Muscle layer of duodenum (tissue), 2 donors: Measurements from ENCODE around the gene R3HDM4.
A peak's percentile ranks its signal among the peaks of the same experiment; 100 is the strongest.

Experiments
- H3K27ac ChIP-seq: one replicate; pipeline ENCODE4 v1.7.0; 2013; ENCODE audit warnings: mild to moderate bottlenecking, low read length
- H3K27me3 ChIP-seq: one replicate; pipeline ENCODE4 v1.7.0; 2013; ENCODE audit warnings: low read depth, mild to moderate bottlenecking, control low read depth, low read length
- H3K36me3 ChIP-seq, 2 donors: one replicate each; pipeline ENCODE4 v1.7.0; 2013; ENCODE audit warnings: low read length in 2 of 2, control low read depth in 1 of 2, mild to moderate bottlenecking in 1 of 2; ENCODE audit not compliant: insufficient read depth in 2 of 2, control insufficient read depth in 1 of 2
- H3K4me1 ChIP-seq, 2 donors: one replicate each; pipeline ENCODE4 v1.7.0; 2013; ENCODE audit warnings: low read length in 2 of 2, mild to moderate bottlenecking in 2 of 2, control low read depth in 1 of 2, moderate library complexity in 1 of 2; ENCODE audit not compliant: insufficient read depth in 2 of 2, control insufficient read depth in 1 of 2
- H3K4me3 ChIP-seq, 2 donors: one replicate each; pipeline ENCODE4 v1.7.0; 2013; ENCODE audit warnings: low read length in 2 of 2, low read depth in 1 of 2, mild to moderate bottlenecking in 1 of 2
- H3K9me3 ChIP-seq, 2 donors: one replicate each; pipeline ENCODE4 v1.7.0; 2013; ENCODE audit warnings: low read length in 2 of 2, control low read depth in 1 of 2, mild to moderate bottlenecking in 1 of 2; ENCODE audit not compliant: control insufficient read depth in 1 of 2
- donor health status: healthy.

The R3HDM4 gene

GRCh38 chr19:936175-936546 is 23.1 kb upstream of the R3HDM4 start:
- H3K27ac ChIP-seq, result no peak overlapping the region
- H3K9me3 ChIP-seq, result no peaks in the 10 kb centered on the region
- H3K4me1 ChIP-seq, result peaks cover under 1 to 47% of the 10 kb centered on the region in 2 donors
- H3K36me3 ChIP-seq, result no peaks in the 10 kb centered on the region
- H3K27me3 ChIP-seq, result no peaks in the 10 kb centered on the region
- H3K4me3 ChIP-seq, result no peak overlapping the region

- peaks cover 0 to under 1% of the 10 kb centered on the region in 2 donors for H3K36me3 ChIP-seq
- H3K4me1 ChIP-seq, result peaks cover 0 to 36% of the 10 kb centered on the region in 2 donors
- no peaks in the 10 kb centered on the region for H3K9me3 ChIP-seq
- no peaks in the 10 kb centered on the region for H3K27me3 ChIP-seq
- H3K4me3 ChIP-seq, result no peak overlapping the region
- no peak overlapping the region for H3K27ac ChIP-seq
Observed at GRCh38 chr19:934865-935479, 22.0 kb upstream of the R3HDM4 start.

- Histone ChIP-seq H3K27me3 (no peaks in the 10 kb centered on the region), H3K27ac (no peak overlapping the region), H3K4me1 (peaks cover 0 to 36% of the 10 kb centered on the region in 2 donors), H3K9me3 (no peaks in the 10 kb centered on the region), H3K4me3 (no peak overlapping the region), H3K36me3 (peaks cover 0 to 7% of the 10 kb centered on the region in 2 donors)
Observed at GRCh38 chr19:934197-934840, 21.3 kb upstream of the R3HDM4 start.

GRCh38 chr19:933553-933882 is 20.5 kb upstream of the R3HDM4 start:
- Histone ChIP-seq H3K9me3 (no peaks in the 10 kb centered on the region), H3K4me1 (peaks cover 0 to 36% of the 10 kb centered on the region in 2 donors), H3K36me3 (peaks cover 0 to 7% of the 10 kb centered on the region in 2 donors), H3K27me3 (no peaks in the 10 kb centered on the region), H3K27ac (no peak overlapping the region), H3K4me3 (peak overlapping the region in 1 of 2 donors; percentile 19)

GRCh38 chr19:932648-933552 is 19.9 kb upstream of the R3HDM4 start:
- no peaks in the 10 kb centered on the region for H3K27me3 ChIP-seq
- H3K4me3 ChIP-seq, result peak overlapping the region in 1 of 2 donors; percentile 19
- H3K9me3 ChIP-seq, result no peaks in the 10 kb centered on the region
- H3K4me1 ChIP-seq, result peaks cover 0 to 39% of the 10 kb centered on the region in 2 donors
- H3K36me3 ChIP-seq, result peaks cover 0 to 7% of the 10 kb centered on the region in 2 donors
- H3K27ac ChIP-seq, result no peak overlapping the region

- Histone ChIP-seq H3K9me3 (no peaks in the 10 kb centered on the region), H3K4me1 (peaks cover 0 to 46% of the 10 kb centered on the region in 2 donors), H3K27me3 (no peaks in the 10 kb centered on the region), H3K4me3 (peak overlapping the region in 1 of 2 donors; percentile 19), H3K27ac (no peak overlapping the region), H3K36me3 (peaks cover 0 to 7% of the 10 kb centered on the region in 2 donors)
Observed at GRCh38 chr19:931860-932647, 19.0 kb upstream of the R3HDM4 start.

- Histone ChIP-seq H3K4me3 (no peak overlapping the region), H3K36me3 (peaks cover 0 to 7% of the 10 kb centered on the region in 2 donors), H3K4me1 (peaks cover 0 to 42% of the 10 kb centered on the region in 2 donors), H3K27me3 (no peaks in the 10 kb centered on the region), H3K9me3 (no peaks in the 10 kb centered on the region), H3K27ac (no peak overlapping the region)
Observed at GRCh38 chr19:929891-930258, 16.9 kb upstream of the R3HDM4 start.

GRCh38 chr19:929203-929890 is 16.3 kb upstream of the R3HDM4 start:
- Histone ChIP-seq H3K4me1 (peaks cover 0 to 42% of the 10 kb centered on the region in 2 donors), H3K36me3 (peaks cover 0 to 7% of the 10 kb centered on the region in 2 donors), H3K27me3 (no peaks in the 10 kb centered on the region), H3K4me3 (no peak overlapping the region), H3K27ac (no peak overlapping the region), H3K9me3 (no peaks in the 10 kb centered on the region)

GRCh38 chr19:928471-929202 is 15.6 kb upstream of the R3HDM4 start:
- Histone ChIP-seq H3K9me3 (no peaks in the 10 kb centered on the region), H3K27ac (no peak overlapping the region), H3K4me3 (no peak overlapping the region), H3K27me3 (no peaks in the 10 kb centered on the region), H3K36me3 (peaks cover 0 to 7% of the 10 kb centered on the region in 2 donors), H3K4me1 (peaks cover 0 to 35% of the 10 kb centered on the region in 2 donors)

GRCh38 chr19:927780-928401 is 14.9 kb upstream of the R3HDM4 start:
- Histone ChIP-seq H3K27ac (no peak overlapping the region), H3K9me3 (no peaks in the 10 kb centered on the region), H3K36me3 (peaks cover 0 to 7% of the 10 kb centered on the region in 2 donors), H3K4me3 (no peak overlapping the region), H3K4me1 (peaks cover 0 to 28% of the 10 kb centered on the region in 2 donors), H3K27me3 (no peaks in the 10 kb centered on the region)
